ENCODE results near the gene BEND3. TPM values are rescaled to one million over a fixed set of nuclear protein-coding genes. Genes with fewer than 3 reads are reported as not detected.
"Not testable (repeated sequence)": the region's sequence is repeated elsewhere in the genome, so short reads cannot be mapped to it uniquely, and the experiment has no call there.

BEND3 gene
- total RNA-seq, 1 experiment from 2014 or later: 7.3 TPM

- Histone ChIP-seq H3K4me1 (peaks cover 4% of the 10 kb centered on the region; the same call in 1 of the 2 replicates), H3K36me3 (no peaks in the 10 kb centered on the region), H3K9me3 (replicated peaks) (no peaks in the 10 kb centered on the region), H3K27ac (no peak overlapping the region), H3K27me3 (no peaks in the 10 kb centered on the region), H3K4me3 (no peak overlapping the region)
- peak in 1 of 2 experiments; percentile 26 for DNase-seq
These were observed 5.1 kb downstream of the BEND3 start for GRCh38 chr6:107110200-107110599.

GRCh38 chr6:107108201-107108890, 7.0 kb downstream of the BEND3 start:
- DNase-seq: no peak
- Histone ChIP-seq H3K9me3 (replicated peaks) (no peaks in the 10 kb centered on the region), H3K4me3 (no peak overlapping the region), H3K4me1 (no peaks in the 10 kb centered on the region), H3K27me3 (no peaks in the 10 kb centered on the region), H3K36me3 (no peaks in the 10 kb centered on the region), H3K27ac (no peak overlapping the region)

GRCh38 chr6:107107791-107108190, 7.5 kb downstream of the BEND3 start:
- Histone ChIP-seq H3K4me1 (no peaks in the 10 kb centered on the region), H3K9me3 (replicated peaks) (no peaks in the 10 kb centered on the region), H3K4me3 (no peak overlapping the region), H3K27me3 (no peaks in the 10 kb centered on the region), H3K36me3 (no peaks in the 10 kb centered on the region), H3K27ac (no peak overlapping the region)
- no peak for DNase-seq

- DNase-seq: no peak
- Histone ChIP-seq H3K27me3 (no peaks in the 10 kb centered on the region), H3K36me3 (no peaks in the 10 kb centered on the region), H3K9me3 (replicated peaks) (no peaks in the 10 kb centered on the region), H3K4me3 (no peak overlapping the region), H3K4me1 (no peaks in the 10 kb centered on the region), H3K27ac (no peak overlapping the region)
These were observed 9.2 kb downstream of the BEND3 start for GRCh38 chr6:107106165-107106564.

GRCh38 chr6:107105511-107106116, 9.7 kb downstream of the BEND3 start:
- Histone ChIP-seq H3K27me3 (no peaks in the 10 kb centered on the region), H3K4me1 (no peaks in the 10 kb centered on the region), H3K4me3 (no peak overlapping the region), H3K36me3 (no peaks in the 10 kb centered on the region), H3K27ac (no peak overlapping the region), H3K9me3 (replicated peaks) (no peaks in the 10 kb centered on the region)
- DNase-seq: no peak

- H3K27me3 ChIP-seq: no peaks in the 10 kb centered on the region
- no peak overlapping the region for H3K27ac ChIP-seq
- H3K36me3 ChIP-seq: no peaks in the 10 kb centered on the region
- H3K4me1 ChIP-seq: no peaks in the 10 kb centered on the region
- H3K4me3 ChIP-seq: no peak overlapping the region
- no peaks in the 10 kb centered on the region for H3K9me3 ChIP-seq (replicated peaks)
- no peak for DNase-seq
These were observed 12.2 kb downstream of the BEND3 start for GRCh38 chr6:107103082-107103481.

GRCh38 chr6:107102414-107102805, 12.9 kb downstream of the BEND3 start:
- Histone ChIP-seq H3K4me1 (no peaks in the 10 kb centered on the region), H3K4me3 (no peak overlapping the region), H3K27me3 (no peaks in the 10 kb centered on the region), H3K9me3 (replicated peaks) (no peaks in the 10 kb centered on the region), H3K36me3 (no peaks in the 10 kb centered on the region), H3K27ac (no peak overlapping the region)
- DNase-seq: no peak

GRCh38 chr6:107101686-107102413, 13.5 kb downstream of the BEND3 start:
- Histone ChIP-seq H3K9me3 (replicated peaks) (no peaks in the 10 kb centered on the region), H3K4me3 (no peak overlapping the region), H3K4me1 (no peaks in the 10 kb centered on the region), H3K27ac (no peak overlapping the region), H3K36me3 (no peaks in the 10 kb centered on the region), H3K27me3 (no peaks in the 10 kb centered on the region)
- no peak for DNase-seq

GRCh38 chr6:107101211-107101610, 14.1 kb downstream of the BEND3 start:
- no peaks in the 10 kb centered on the region for H3K36me3 ChIP-seq
- no peak for DNase-seq
- H3K4me1 ChIP-seq: no peaks in the 10 kb centered on the region
- no peaks in the 10 kb centered on the region for H3K27me3 ChIP-seq
- H3K4me3 ChIP-seq: no peak overlapping the region
- no peak overlapping the region for H3K27ac ChIP-seq
- no peaks in the 10 kb centered on the region for H3K9me3 ChIP-seq (replicated peaks)

- no peaks in the 10 kb centered on the region for H3K9me3 ChIP-seq (replicated peaks)
- no peak overlapping the region for H3K4me3 ChIP-seq
These were observed 16.6 kb downstream of the BEND3 start for GRCh38 chr6:107098436-107099307.

GRCh38 chr6:107084459-107084858, 30.9 kb downstream of the BEND3 start:
- not testable (repeated sequence) for DNase-seq; H3K4me3 ChIP-seq; H3K4me1 ChIP-seq; H3K27ac ChIP-seq; H3K9me3 ChIP-seq (replicated peaks); H3K27me3 ChIP-seq
- H3K36me3 ChIP-seq: peaks cover 11% of the 10 kb centered on the region

More at GRCh38 chr6:107098436-107099307, 16.6 kb downstream of the BEND3 start:
- Histone ChIP-seq H3K4me1 (no peaks in the 10 kb centered on the region), H3K36me3 (peaks cover 4% of the 10 kb centered on the region), H3K27ac (no peak overlapping the region), H3K27me3 (no peaks in the 10 kb centered on the region)
- no peak for DNase-seq

GRCh38 chr6:107083921-107084320, 31.4 kb downstream of the BEND3 start:
- H3K9me3 ChIP-seq (replicated peaks): no peaks in the 10 kb centered on the region
- no peak for DNase-seq
- H3K4me1 ChIP-seq: no peaks in the 10 kb centered on the region
- no peaks in the 10 kb centered on the region for H3K27me3 ChIP-seq
- peaks cover 11% of the 10 kb centered on the region for H3K36me3 ChIP-seq
- no peak overlapping the region for H3K27ac ChIP-seq
- no peak overlapping the region for H3K4me3 ChIP-seq

- Histone ChIP-seq H3K27ac (no peak overlapping the region), H3K36me3 (peaks cover 11% of the 10 kb centered on the region), H3K9me3 (replicated peaks) (no peaks in the 10 kb centered on the region), H3K4me1 (no peaks in the 10 kb centered on the region), H3K4me3 (no peak overlapping the region), H3K27me3 (no peaks in the 10 kb centered on the region)
- DNase-seq: no peak
These were observed 32.1 kb downstream of the BEND3 start for GRCh38 chr6:107083047-107083768.

- H3K9me3 ChIP-seq (replicated peaks): no peaks in the 10 kb centered on the region
- peaks cover 11% of the 10 kb centered on the region for H3K36me3 ChIP-seq
- no peak for DNase-seq
- H3K4me3 ChIP-seq: no peak overlapping the region
- no peaks in the 10 kb centered on the region for H3K27me3 ChIP-seq
- H3K4me1 ChIP-seq: no peaks in the 10 kb centered on the region
- no peak overlapping the region for H3K27ac ChIP-seq
These were observed 33.3 kb downstream of the BEND3 start for GRCh38 chr6:107082045-107082444.

Measured in SJCRH30 (cell line).